WTC11 (cell line): Measurements from ENCODE around the gene COL27A1. TPM values are rescaled to one million over a fixed set of nuclear protein-coding genes. Genes with fewer than 3 reads are reported as not detected.

Source experiments
- ATAC-seq: fragments of 200-7000 bp; cut with Tn5 transposase; 2 replicates; pipeline ENCODE4 v1.10.0; 2021; ENCODE audit warnings: mild to moderate bottlenecking, moderate library complexity
- CTCF ChIA-PET: fragments of 300-600 bp; sonication (Branson Sonifier 250); formaldehyde crosslinking; loops from one replicate; lab custom pipeline; 2021; ENCODE audit warnings: antibody characterized with exemption; lab: Charles Lee
- POLR2A ChIA-PET: fragments of 350-600 bp; sonication (Branson Sonifier 250); formaldehyde crosslinking; loops from one replicate; lab custom pipeline; 2021; ENCODE audit warnings: antibody characterized with exemption; lab: Charles Lee
- DNase-seq: peaks from one replicate; pipeline ENCODE4 v3.0.0; 2021; ENCODE audit warnings: low spot score
- H3K27ac Mint-ChIP-seq: 2 replicates; pipeline ENCODE4 v1.8.0; 2021; ENCODE audit warnings: mixed read lengths
- H3K27me3 Mint-ChIP-seq: 2 replicates; pipeline ENCODE4 v1.8.0; 2021; ENCODE audit warnings: low read depth, mild to moderate bottlenecking, moderate library complexity, mixed read lengths
- H3K36me3 Mint-ChIP-seq: 2 replicates; pipeline ENCODE4 v1.8.0; 2021; ENCODE audit warnings: mixed read lengths
- H3K4me1 Mint-ChIP-seq: 2 replicates; pipeline ENCODE4 v1.8.0; 2022; ENCODE audit warnings: mixed read lengths
- H3K4me3 Mint-ChIP-seq: 2 replicates; pipeline ENCODE4 v1.8.0; 2021; ENCODE audit warnings: mild to moderate bottlenecking, moderate library complexity, mixed read lengths
- H3K9me3 Mint-ChIP-seq: 2 replicates; pipeline ENCODE4 v1.8.0; 2021; ENCODE audit warnings: mixed read lengths
- AFF4 ChIP-seq: sonication (generic); formaldehyde crosslinking; IDR thresholded peaks from 2 replicates; pipeline ENCODE4 v1.8.1; 2023; ENCODE audit warnings: mild to moderate bottlenecking, missing genetic modification reagents, borderline replicate concordance
- ARID4B ChIP-seq: sonication (generic); formaldehyde crosslinking; IDR thresholded peaks from 2 replicates; pipeline ENCODE4 v1.8.0; 2023; ENCODE audit warnings: missing genetic modification reagents, mild to moderate bottlenecking, borderline replicate concordance
- ATF1 ChIP-seq: sonication (generic); formaldehyde crosslinking; IDR thresholded peaks from 2 replicates; pipeline ENCODE4 v1.8.1; 2023; ENCODE audit warnings: mild to moderate bottlenecking, moderate library complexity, missing genetic modification reagents
- ATF6 ChIP-seq: sonication (generic); formaldehyde crosslinking; IDR thresholded peaks from 2 replicates; pipeline ENCODE4 v1.8.1; 2023; ENCODE audit warnings: mild to moderate bottlenecking, missing genetic modification reagents
- E2F4 ChIP-seq: sonication (generic); formaldehyde crosslinking; IDR thresholded peaks from 2 replicates; pipeline ENCODE4 v1.8.1; 2022; ENCODE audit warnings: low read depth, mild to moderate bottlenecking, moderate library complexity, missing genetic modification reagents, borderline replicate concordance
- FOXP4 ChIP-seq: sonication (generic); formaldehyde crosslinking; IDR thresholded peaks from 2 replicates; pipeline ENCODE4 v1.8.0; 2022; ENCODE audit warnings: mild to moderate bottlenecking, missing genetic modification reagents
- GABPB1 ChIP-seq: sonication (generic); formaldehyde crosslinking; IDR thresholded peaks from 2 replicates; pipeline ENCODE4 v1.8.1; 2023; ENCODE audit warnings: mild to moderate bottlenecking, missing genetic modification reagents
- HMGXB4 ChIP-seq: sonication (generic); formaldehyde crosslinking; IDR thresholded peaks from 2 replicates; pipeline ENCODE4 v1.8.1; 2023; ENCODE audit warnings: mild to moderate bottlenecking, moderate library complexity, missing genetic modification reagents
- MLX ChIP-seq: sonication (generic); formaldehyde crosslinking; IDR thresholded peaks from 2 replicates; pipeline ENCODE4 v1.8.1; 2023; ENCODE audit warnings: mild to moderate bottlenecking, missing genetic modification reagents, moderate library complexity
- SMAD4 ChIP-seq: sonication (generic); formaldehyde crosslinking; IDR thresholded peaks from 2 replicates; pipeline ENCODE4 v1.8.0; 2022; ENCODE audit warnings: mild to moderate bottlenecking, missing genetic modification reagents
- TCF7 ChIP-seq: sonication (generic); formaldehyde crosslinking; IDR thresholded peaks from 2 replicates; pipeline ENCODE4 v1.8.0; 2022; ENCODE audit warnings: mild to moderate bottlenecking, low read depth, missing genetic modification reagents, moderate library complexity
- ZBTB43 ChIP-seq: sonication (generic); formaldehyde crosslinking; IDR thresholded peaks from 2 replicates; pipeline ENCODE4 v1.8.1; 2023; ENCODE audit warnings: mild to moderate bottlenecking, missing genetic modification reagents
- ZNF423 ChIP-seq: fragments of 250-450 bp; sonication (Bioruptor Pico); IDR thresholded peaks from 2 replicates; pipeline ENCODE4 v2.1.2; 2022; ENCODE audit warnings: mild to moderate bottlenecking, moderate library complexity
- ZNF425 ChIP-seq: fragments of 250-450 bp; sonication (Bioruptor Pico); conservative IDR thresholded peaks from 2 replicates; pipeline ENCODE4 v1.9.0; 2021; ENCODE audit warnings: mild to moderate bottlenecking
- total RNA-seq: library from RNA; stranded (reverse); gene quantifications from 3 replicates; pipeline ENCODE4 v1.2.3, GENCODE V29; 2021

Gene COL27A1
- total RNA-seq, 1 experiment from 2014 or later, result 47.5 TPM

GRCh38 chr9:114258866-114259797 is 103.8 kb downstream of the COL27A1 start:
- Mint-ChIP-seq H3K9me3 (no peaks in the 10 kb centered on the region), H3K27ac (no peak overlapping the region), H3K36me3 (no peaks in the 10 kb centered on the region), H3K4me3 (no peak overlapping the region), H3K27me3 (no peaks in the 10 kb centered on the region), H3K4me1 (no peaks in the 10 kb centered on the region)
- no peak for DNase-seq
- ATAC-seq, result no peak
- POLR2A ChIA-PET, result no interaction called here
- CTCF ChIA-PET, result interaction anchor here (1.0 to 9.2 kb wide), 5 partner anchors 32 to 177 kb away, joined by 3 to 114 read pairs (median 7); partner anchors contain the start of gene COL27A1
- TF ChIP-seq HMGXB4 (CRISPR knock-in tag), result no peak
- no peak for TF ChIP-seq ATF1 (CRISPR knock-in tag)
- TF ChIP-seq FOXP4 (CRISPR knock-in tag), result no peak
- no peak for TF ChIP-seq E2F4
- no peak for TF ChIP-seq ZNF425 (CRISPR knock-in tag)
- no peak for TF ChIP-seq ATF6 (CRISPR knock-in tag)
- no peak for TF ChIP-seq MLX (CRISPR knock-in tag)
- no peak for TF ChIP-seq AFF4 (CRISPR knock-in tag)
- no peak for TF ChIP-seq ZBTB43 (CRISPR knock-in tag)
- TF ChIP-seq TCF7 (CRISPR knock-in tag), result no peak
- no peak for TF ChIP-seq GABPB1 (CRISPR knock-in tag)
- no peak for TF ChIP-seq ZNF423 (CRISPR knock-in tag)
- TF ChIP-seq SMAD4, result no peak
- no peak for TF ChIP-seq ARID4B (CRISPR knock-in tag)
